MM.1S (cell line): Measurements from ENCODE around the gene ALPI.

Source experiments
- DNase-seq: peaks from one replicate; pipeline ENCODE4 v3.0.0-alpha.2; 2015
- H2AFZ ChIP-seq: fragments of 300-600 bp; sonication (generic); 2 replicates; pipeline ENCODE4 v1.6.0; 2016; ENCODE audit warnings: antibody characterized with exemption, low read length
- H3F3A ChIP-seq: fragments of 300-600 bp; sonication (generic); 2 replicates; pipeline ENCODE4 v1.6.1; 2016; ENCODE audit warnings: mild to moderate bottlenecking, antibody characterized with exemption, low read length, moderate library complexity, mixed read lengths; ENCODE audit not compliant: insufficient read depth
- H3K27ac ChIP-seq: fragments of 300-600 bp; sonication (generic); 2 replicates; pipeline ENCODE4 v1.5.1; 2016; ENCODE audit warnings: mild to moderate bottlenecking, low read length
- H3K27me3 ChIP-seq: fragments of 300-600 bp; sonication (generic); replicated peaks from 2 replicates; pipeline ENCODE4 v1.6.0; 2016; ENCODE audit warnings: low read length; ENCODE audit not compliant: insufficient read depth
- H3K36me3 ChIP-seq: fragments of 300-600 bp; sonication (generic); replicated peaks from 2 replicates; pipeline ENCODE4 v1.6.1; 2016; ENCODE audit warnings: mild to moderate bottlenecking, low read length, mixed read lengths; ENCODE audit not compliant: insufficient read depth
- H3K4me1 ChIP-seq: fragments of 300-600 bp; sonication (generic); 2 replicates; pipeline ENCODE4 v1.6.1; 2016; ENCODE audit warnings: low read length, mixed read lengths
- H3K4me2 ChIP-seq: fragments of 300-600 bp; sonication (generic); 2 replicates; pipeline ENCODE4 v1.6.0; 2016; ENCODE audit warnings: low read depth, low read length
- H3K4me3 ChIP-seq: fragments of 300-600 bp; sonication (generic); 2 replicates; pipeline ENCODE4 v1.5.1; 2016; ENCODE audit warnings: low read length, mixed read lengths
- H3K79me2 ChIP-seq: fragments of 300-600 bp; sonication (generic); 2 replicates; pipeline ENCODE4 v1.6.1; 2016; ENCODE audit warnings: mixed run types, low read length, mixed read lengths
- H3K9ac ChIP-seq: fragments of 300-600 bp; sonication (generic); 2 replicates; pipeline ENCODE4 v1.6.1; 2016; ENCODE audit warnings: low read length, mixed read lengths
- H3K9me2 ChIP-seq: fragments of 300-600 bp; sonication (generic); replicated peaks from 2 replicates; pipeline ENCODE4 v1.6.1; 2016; ENCODE audit warnings: mild to moderate bottlenecking, low read length, mixed read lengths; ENCODE audit not compliant: insufficient read depth
- H3K9me3 ChIP-seq: fragments of 300-600 bp; sonication (generic); replicated peaks from 2 replicates; pipeline ENCODE4 v1.6.1; 2016; ENCODE audit warnings: mild to moderate bottlenecking, low read length, mixed read lengths; ENCODE audit not compliant: insufficient read depth
- H4K20me1 ChIP-seq: fragments of 300-600 bp; sonication (generic); 2 replicates; pipeline ENCODE4 v1.6.1; 2016; ENCODE audit warnings: mild to moderate bottlenecking, low read length, moderate library complexity, mixed read lengths; ENCODE audit not compliant: insufficient read depth
- CTCF ChIP-seq: fragments of 300-600 bp; sonication (generic); IDR thresholded peaks from 2 replicates; pipeline ENCODE4 v1.5.1; 2016; ENCODE audit warnings: antibody characterized with exemption, low read length, mixed read lengths
- EZH2 ChIP-seq: fragments of 300-600 bp; sonication (generic); optimal IDR thresholded peaks from 2 replicates; pipeline ENCODE3; 2017; ENCODE audit warnings: low read depth, mild to moderate bottlenecking, antibody characterized with exemption, low read length, mixed read lengths
- EZH2phosphoT487 ChIP-seq: fragments of 300-600 bp; sonication (generic); IDR thresholded peaks from 2 replicates; pipeline ENCODE4 v1.6.1; 2018; ENCODE audit warnings: antibody characterized with exemption, low read length

The ALPI gene

GRCh38 chr2:232419245-232420072 lies 36.5 kb upstream of the ALPI start:
- H4K20me1 ChIP-seq, result no peaks in the 10 kb centered on the region
- H3K4me2 ChIP-seq, result no peak overlapping the region
- no peaks in the 10 kb centered on the region for H3K4me1 ChIP-seq
- no peak overlapping the region for H3K27ac ChIP-seq
- no peak overlapping the region for H3K9ac ChIP-seq
- no peaks in the 10 kb centered on the region for H3F3A ChIP-seq
- no peaks in the 10 kb centered on the region for H3K36me3 ChIP-seq
- H3K27me3 ChIP-seq, result peaks cover 4% of the 10 kb centered on the region; the same call in 1 of the 2 replicates
- no peak for DNase-seq
- no peak overlapping the region for H2AFZ ChIP-seq
- no peaks in the 10 kb centered on the region for H3K79me2 ChIP-seq
- H3K9me3 ChIP-seq, result no peaks in the 10 kb centered on the region
- TF ChIP-seq EZH2phosphoT487 (no peak), CTCF (no peak), EZH2 (no peak)
- no peak overlapping the region for H3K4me3 ChIP-seq
- H3K9me2 ChIP-seq, result no peaks in the 10 kb centered on the region

GRCh38 chr2:232420073-232420454 lies 35.9 kb upstream of the ALPI start:
- no peak overlapping the region for H3K4me2 ChIP-seq
- H3K27me3 ChIP-seq, result peaks cover 4% of the 10 kb centered on the region; the same call in 1 of the 2 replicates
- no peaks in the 10 kb centered on the region for H3K4me1 ChIP-seq

GRCh38 chr2:232420463-232421188 lies 35.3 kb upstream of the ALPI start:
- no peak for TF ChIP-seq EZH2
- no peak for TF ChIP-seq CTCF
- TF ChIP-seq EZH2phosphoT487, result no peak
- H4K20me1 ChIP-seq, result no peaks in the 10 kb centered on the region
- no peak overlapping the region for H3K27ac ChIP-seq
- H3K9ac ChIP-seq, result no peak overlapping the region
- no peak overlapping the region for H3K4me2 ChIP-seq
- H3K4me3 ChIP-seq, result no peak overlapping the region
- DNase-seq, result no peak
- H3K27me3 ChIP-seq, result peaks cover 4% of the 10 kb centered on the region; the same call in 1 of the 2 replicates
- no peaks in the 10 kb centered on the region for H3K36me3 ChIP-seq
- no peaks in the 10 kb centered on the region for H3F3A ChIP-seq
- no peaks in the 10 kb centered on the region for H3K9me3 ChIP-seq
- H3K4me1 ChIP-seq, result no peaks in the 10 kb centered on the region
- no peaks in the 10 kb centered on the region for H3K9me2 ChIP-seq
- no peaks in the 10 kb centered on the region for H3K79me2 ChIP-seq
- no peak overlapping the region for H2AFZ ChIP-seq

More at GRCh38 chr2:232420073-232420454, 35.9 kb upstream of the ALPI start:
- no peaks in the 10 kb centered on the region for H3F3A ChIP-seq
- H3K36me3 ChIP-seq, result no peaks in the 10 kb centered on the region
- no peak overlapping the region for H2AFZ ChIP-seq
- no peaks in the 10 kb centered on the region for H3K9me2 ChIP-seq
- no peak overlapping the region for H3K4me3 ChIP-seq
- H3K9ac ChIP-seq, result no peak overlapping the region
- no peaks in the 10 kb centered on the region for H3K9me3 ChIP-seq
- no peaks in the 10 kb centered on the region for H3K79me2 ChIP-seq
- no peaks in the 10 kb centered on the region for H4K20me1 ChIP-seq
- TF ChIP-seq EZH2, result no peak
- no peak for TF ChIP-seq EZH2phosphoT487
- no peak for TF ChIP-seq CTCF
- H3K27ac ChIP-seq, result no peak overlapping the region
- no peak for DNase-seq
